Measurements from ENCODE around the gene RPS16. TPM values are rescaled to one million over a fixed set of nuclear protein-coding genes. Genes with fewer than 3 reads are reported as not detected.

RPS16 gene
- total and polyA plus RNA-seq, 2 of the 13 experiments (the other 11 are each of a cell fraction or from before 2014, with no cell fraction given), result 488 to 2,583 TPM

DNA sequence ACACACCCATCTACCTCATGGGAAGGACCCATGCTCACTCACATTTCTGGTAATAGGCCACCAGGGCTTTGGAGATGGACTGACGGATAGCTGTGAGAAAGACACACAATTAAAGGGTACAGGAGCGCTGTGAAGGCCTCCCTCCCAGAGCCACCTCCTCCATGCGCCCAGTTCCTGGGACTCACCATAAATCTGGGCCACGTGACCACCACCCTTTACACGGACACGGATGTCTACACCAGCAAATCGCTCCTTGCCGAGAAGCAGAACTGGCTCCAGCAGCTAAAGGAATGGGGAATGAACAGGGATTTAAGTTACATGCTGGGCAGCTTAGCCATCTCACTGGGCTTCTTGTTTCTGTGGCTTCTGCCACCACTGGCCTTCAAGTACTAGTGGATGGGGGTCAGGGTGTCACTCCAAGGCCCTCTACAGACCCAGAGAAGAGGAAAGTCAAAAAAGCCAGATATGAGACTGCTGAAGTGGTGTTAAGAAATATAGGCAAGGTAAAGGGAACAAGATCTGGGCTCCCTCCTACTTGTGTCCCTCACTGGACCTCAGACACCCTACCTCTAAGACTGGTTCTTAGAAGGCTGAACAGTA, 2.2 kb downstream of the RPS16 start:
- H3K27ac ChIP-seq (ENCODE audit: extremely low read length, insufficient read depth, low read length), result peak overlapping the region; percentile 83
- ATAC-seq (no peak), DNase-seq (ENCODE audit: low spot score) (no peak), FAIRE-seq (no peak)
- WGBS (ENCODE audit: low lambda C conversion rate), result 98% methylated on average over 8 of the region's 8 CpGs
- ChIA-PET POLR2A (interaction anchor here (0.8 to 2.4 kb wide), 4 partner anchors 12 to 35 kb away, joined by 3 to 12 read pairs (median 4); partner anchors contain the start of gene SUPT5H), CTCF (ENCODE audit: low intra/inter-chr PET ratio, low total read pairs) (no interaction called here)
- H3K36me3 ChIP-seq (replicated peaks in 1 of 2; ENCODE audit: control insufficient read depth in 1 of 2, insufficient read depth in 2 of 2, low read length in 2 of 2), result peaks cover 11 to 26% of the 10 kb centered on the region in 2 experiments
- no peak overlapping the region for H2AFZ ChIP-seq (ENCODE audit: low read length)
- peak overlapping the region; percentile 90; the same call in 1 of the 2 replicates for H3K4me2 ChIP-seq (ENCODE audit: low read depth, low read length)
- no peaks in the 10 kb centered on the region for H3K9me3 ChIP-seq (ENCODE audit: low read length)
- peaks cover 24% of the 10 kb centered on the region for H3K79me2 ChIP-seq (ENCODE audit: insufficient read depth, low read length)
- H3K27me3 ChIP-seq (ENCODE audit: control insufficient read depth in 1 of 2, insufficient read depth in 2 of 2, low read length in 2 of 2), result no peaks in the 10 kb centered on the region; a peak in 1 of 5 replicates
- BruUV-seq (replicated peaks), result no TSS peak
- H4K20me1 ChIP-seq (ENCODE audit: insufficient read depth, low read length), result peaks cover 29% of the 10 kb centered on the region
- peak overlapping the region in 1 of 3 experiments; percentile 91; a peak in 1 of 6 replicates for H3K4me3 ChIP-seq (replicated peaks in 1 of 3; ENCODE audit: insufficient read depth in 1 of 3, low read depth in 2 of 3, low read length in 3 of 3)
- in situ Hi-C loops (cut with HindIII; ENCODE audit: extremely low pct_ligation_motif_present, low pct_unique_long_range_greater_than_20kb), result no loop called here
- TF ChIP-seq U2AF2 (IDR thresholded peaks at IDR 0.05; ENCODE audit: low read depth, low read length) (no peak), AGO2 (optimal IDR thresholded peaks at IDR 0.05; ENCODE audit: low read depth, low read length) (peak; percentile 20), RBFOX2 (IDR thresholded peaks at IDR 0.05; ENCODE audit: low read depth, low read length) (peak; percentile 52), ZNF253 (CRISPR knock-in tag; IDR thresholded peaks at IDR 0.05; ENCODE audit: borderline replicate concordance) (no peak), CBX5 (CRISPR knock-in tag; IDR thresholded peaks at IDR 0.05; ENCODE audit: borderline replicate concordance) (no peak), NCOA1 (CRISPR knock-in tag; IDR thresholded peaks at IDR 0.05) (no peak), CC2D1A (CRISPR knock-in tag; IDR thresholded peaks at IDR 0.05) (no peak), CCDC6 (CRISPR knock-in tag; IDR thresholded peaks at IDR 0.05) (no peak)
- TF ChIP-seq, protein P1, sequence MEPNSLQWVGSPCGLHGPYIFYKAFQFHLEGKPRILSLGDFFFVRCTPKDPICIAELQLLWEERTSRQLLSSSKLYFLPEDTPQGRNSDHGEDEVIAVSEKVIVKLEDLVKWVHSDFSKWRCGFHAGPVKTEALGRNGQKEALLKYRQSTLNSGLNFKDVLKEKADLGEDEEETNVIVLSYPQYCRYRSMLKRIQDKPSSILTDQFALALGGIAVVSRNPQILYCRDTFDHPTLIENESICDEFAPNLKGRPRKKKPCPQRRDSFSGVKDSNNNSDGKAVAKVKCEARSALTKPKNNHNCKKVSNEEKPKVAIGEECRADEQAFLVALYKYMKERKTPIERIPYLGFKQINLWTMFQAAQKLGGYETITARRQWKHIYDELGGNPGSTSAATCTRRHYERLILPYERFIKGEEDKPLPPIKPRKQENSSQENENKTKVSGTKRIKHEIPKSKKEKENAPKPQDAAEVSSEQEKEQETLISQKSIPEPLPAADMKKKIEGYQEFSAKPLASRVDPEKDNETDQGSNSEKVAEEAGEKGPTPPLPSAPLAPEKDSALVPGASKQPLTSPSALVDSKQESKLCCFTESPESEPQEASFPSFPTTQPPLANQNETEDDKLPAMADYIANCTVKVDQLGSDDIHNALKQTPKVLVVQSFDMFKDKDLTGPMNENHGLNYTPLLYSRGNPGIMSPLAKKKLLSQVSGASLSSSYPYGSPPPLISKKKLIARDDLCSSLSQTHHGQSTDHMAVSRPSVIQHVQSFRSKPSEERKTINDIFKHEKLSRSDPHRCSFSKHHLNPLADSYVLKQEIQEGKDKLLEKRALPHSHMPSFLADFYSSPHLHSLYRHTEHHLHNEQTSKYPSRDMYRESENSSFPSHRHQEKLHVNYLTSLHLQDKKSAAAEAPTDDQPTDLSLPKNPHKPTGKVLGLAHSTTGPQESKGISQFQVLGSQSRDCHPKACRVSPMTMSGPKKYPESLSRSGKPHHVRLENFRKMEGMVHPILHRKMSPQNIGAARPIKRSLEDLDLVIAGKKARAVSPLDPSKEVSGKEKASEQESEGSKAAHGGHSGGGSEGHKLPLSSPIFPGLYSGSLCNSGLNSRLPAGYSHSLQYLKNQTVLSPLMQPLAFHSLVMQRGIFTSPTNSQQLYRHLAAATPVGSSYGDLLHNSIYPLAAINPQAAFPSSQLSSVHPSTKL (CRISPR knock-in tag; IDR thresholded peaks at IDR 0.05), result no peak
- TF ChIP-seq, protein P2, sequence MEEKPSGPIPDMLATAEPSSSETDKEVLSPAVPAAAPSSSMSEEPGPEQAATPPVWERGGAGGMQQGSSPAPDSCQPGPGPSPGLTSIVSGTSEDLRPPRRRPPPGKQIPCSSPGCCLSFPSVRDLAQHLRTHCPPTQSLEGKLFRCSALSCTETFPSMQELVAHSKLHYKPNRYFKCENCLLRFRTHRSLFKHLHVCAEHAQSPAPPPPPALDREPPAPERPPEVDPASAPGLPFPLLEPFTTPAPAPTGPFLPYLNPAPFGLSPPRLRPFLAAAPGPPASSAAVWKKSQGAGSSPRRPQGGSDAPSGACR (CRISPR knock-in tag; IDR thresholded peaks at IDR 0.05), result no peak
- peak overlapping the region; percentile 99 for H3K9ac ChIP-seq (ENCODE audit: insufficient read depth, low read depth, low read length)
- H3K4me1 ChIP-seq (ENCODE audit: insufficient read depth, low read length), result peaks cover 76% of the 10 kb centered on the region
- intact Hi-C loops (cut with micrococcal nuclease; ENCODE audit: unreplicated experiment), result no loop called here

All from HepG2 (cell line).